Ascending aorta (tissue), 2 donors: ENCODE results near the gene AGK. TPM values are rescaled to one million over a fixed set of nuclear protein-coding genes. Genes with fewer than 3 reads are reported as not detected.

ENCODE experiments used
- DNase-seq, 2 donors: peaks; one replicate each; pipeline ENCODE4 v3.0.0-alpha.2; 2019; ENCODE audit warnings: low spot score in 2 of 2
- H3K27ac ChIP-seq, 2 donors: fragments of 200-600 bp; sonication (generic); one replicate each; pipeline ENCODE4 v1.5.1; 2016 to 2017; ENCODE audit warnings: mild to moderate bottlenecking in 1 of 2
- H3K27me3 ChIP-seq: fragments of 200-600 bp; sonication (generic); one replicate; pipeline ENCODE4 v1.5.1; 2017
- H3K36me3 ChIP-seq, 2 donors: fragments of 200-600 bp; sonication (generic); one replicate each; pipeline ENCODE4 v1.5.1; 2016
- H3K4me1 ChIP-seq, 2 donors: fragments of 200-600 bp; sonication (generic); one replicate each; pipeline ENCODE4 v1.5.1; 2016 to 2017; ENCODE audit warnings: mild to moderate bottlenecking in 1 of 2
- H3K4me3 ChIP-seq, 2 donors: fragments of 200-600 bp; sonication (generic); one replicate each; pipeline ENCODE4 v1.5.1; 2016 to 2017; ENCODE audit warnings: mild to moderate bottlenecking in 1 of 2
- H3K9me3 ChIP-seq, 2 donors: fragments of 200-600 bp; sonication (generic); one replicate each; pipeline ENCODE4 v1.5.1; 2016
- intact Hi-C: fragments of 100-400 bp; cut with DNase I; formaldehyde crosslinking; loops from one replicate; pipeline ENCODE4 v1.15.1; 2023
- total RNA-seq: library from RNA; depleted of rRNA; stranded (reverse); fragments of >200 nt; gene quantifications from one replicate; pipeline ENCODE4 v1.1.0, GENCODE V29; 2016
- TF ChIP-seq, protein P1 (sequence below), 3 experiments: fragments of 200-600 bp in 2 of 3; fragments of 450-650 bp in 1 of 3; sonication (generic) in 2 of 3; IDR thresholded peaks; one replicate each; pipeline ENCODE4 v1.5.1; 2016 to 2019; ENCODE audit warnings: antibody characterized with exemption in 3 of 3, mild to moderate bottlenecking in 1 of 3, moderate library complexity in 1 of 3

The AGK gene
- total RNA-seq, 1 donor from 2014 or later = 16.1 TPM

- peaks cover 27 to 30% of the 10 kb centered on the region in 2 donors for H3K36me3 ChIP-seq
- DNase-seq = no peak
- TF ChIP-seq, protein P1, sequence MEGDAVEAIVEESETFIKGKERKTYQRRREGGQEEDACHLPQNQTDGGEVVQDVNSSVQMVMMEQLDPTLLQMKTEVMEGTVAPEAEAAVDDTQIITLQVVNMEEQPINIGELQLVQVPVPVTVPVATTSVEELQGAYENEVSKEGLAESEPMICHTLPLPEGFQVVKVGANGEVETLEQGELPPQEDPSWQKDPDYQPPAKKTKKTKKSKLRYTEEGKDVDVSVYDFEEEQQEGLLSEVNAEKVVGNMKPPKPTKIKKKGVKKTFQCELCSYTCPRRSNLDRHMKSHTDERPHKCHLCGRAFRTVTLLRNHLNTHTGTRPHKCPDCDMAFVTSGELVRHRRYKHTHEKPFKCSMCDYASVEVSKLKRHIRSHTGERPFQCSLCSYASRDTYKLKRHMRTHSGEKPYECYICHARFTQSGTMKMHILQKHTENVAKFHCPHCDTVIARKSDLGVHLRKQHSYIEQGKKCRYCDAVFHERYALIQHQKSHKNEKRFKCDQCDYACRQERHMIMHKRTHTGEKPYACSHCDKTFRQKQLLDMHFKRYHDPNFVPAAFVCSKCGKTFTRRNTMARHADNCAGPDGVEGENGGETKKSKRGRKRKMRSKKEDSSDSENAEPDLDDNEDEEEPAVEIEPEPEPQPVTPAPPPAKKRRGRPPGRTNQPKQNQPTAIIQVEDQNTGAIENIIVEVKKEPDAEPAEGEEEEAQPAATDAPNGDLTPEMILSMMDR (IDR thresholded peaks at IDR 0.05) = no peak
- H3K4me3 ChIP-seq = no peak overlapping the region
- no peak overlapping the region for H3K27ac ChIP-seq
- H3K27me3 ChIP-seq = no peaks in the 10 kb centered on the region
- intact Hi-C loops = no loop called here
- H3K9me3 ChIP-seq = no peaks in the 10 kb centered on the region
- H3K4me1 ChIP-seq = no peaks in the 10 kb centered on the region
Observed at GRCh38 chr7:141619745-141620144, 68.5 kb downstream of the AGK start.

GRCh38 chr7:141624763-141625162 lies 73.6 kb downstream of the AGK start:
- Histone ChIP-seq H3K4me1 (no peaks in the 10 kb centered on the region), H3K4me3 (no peak overlapping the region), H3K36me3 (peaks cover 27 to 31% of the 10 kb centered on the region in 2 donors), H3K27ac (no peak overlapping the region), H3K9me3 (no peaks in the 10 kb centered on the region), H3K27me3 (no peaks in the 10 kb centered on the region)
- intact Hi-C loops = no loop called here
- DNase-seq = no peak
- TF ChIP-seq, protein P1 (IDR thresholded peaks at IDR 0.05) = no peak

GRCh38 chr7:141630621-141631020 lies 79.4 kb downstream of the AGK start:
- H3K4me3 ChIP-seq = no peak overlapping the region
- no peaks in the 10 kb centered on the region for H3K9me3 ChIP-seq
- DNase-seq = no peak
- no peaks in the 10 kb centered on the region for H3K4me1 ChIP-seq
- H3K36me3 ChIP-seq = peaks cover 0 to 6% of the 10 kb centered on the region in 2 donors
- intact Hi-C loops = no loop called here
- H3K27ac ChIP-seq = no peak overlapping the region
- H3K27me3 ChIP-seq = no peaks in the 10 kb centered on the region
- TF ChIP-seq, protein P1 (IDR thresholded peaks at IDR 0.05) = no peak

GRCh38 chr7:141631525-141631924 lies 80.3 kb downstream of the AGK start:
- Histone ChIP-seq H3K4me1 (no peaks in the 10 kb centered on the region), H3K36me3 (peaks cover 3 to 6% of the 10 kb centered on the region in 2 donors), H3K9me3 (no peaks in the 10 kb centered on the region), H3K4me3 (no peak overlapping the region), H3K27me3 (no peaks in the 10 kb centered on the region), H3K27ac (no peak overlapping the region)
- DNase-seq = no peak
- intact Hi-C loops = no loop called here
- TF ChIP-seq, protein P1 (IDR thresholded peaks at IDR 0.05) = no peak

GRCh38 chr7:141634065-141634464 lies 82.9 kb downstream of the AGK start:
- no peak overlapping the region for H3K4me3 ChIP-seq
- no peaks in the 10 kb centered on the region for H3K4me1 ChIP-seq
- intact Hi-C loops = no loop called here
- no peaks in the 10 kb centered on the region for H3K27me3 ChIP-seq
- H3K27ac ChIP-seq = no peak overlapping the region
- H3K9me3 ChIP-seq = no peaks in the 10 kb centered on the region
- TF ChIP-seq, protein P1 (IDR thresholded peaks at IDR 0.05) = no peak
- H3K36me3 ChIP-seq = peaks cover 3 to 6% of the 10 kb centered on the region in 2 donors
- DNase-seq = no peak

DNA sequence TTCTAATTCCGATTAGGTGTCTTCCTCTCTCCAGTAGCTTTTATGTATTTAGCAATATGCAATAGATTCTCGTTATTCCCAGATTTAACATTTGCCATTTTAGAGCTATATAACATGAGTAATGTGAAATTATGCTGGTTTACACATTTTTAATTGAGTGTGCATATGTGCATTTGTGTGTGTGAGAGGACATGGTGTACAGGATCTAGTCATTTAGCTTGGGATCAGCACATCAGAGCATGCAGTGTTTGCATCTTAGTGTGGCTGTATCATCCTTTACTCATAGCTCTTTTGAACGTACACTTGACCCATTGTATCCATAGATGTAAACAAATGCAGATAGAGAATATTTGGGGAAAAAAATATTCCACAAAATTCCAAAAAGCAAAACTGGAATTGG lies 84.8 kb downstream of the AGK start:
- Histone ChIP-seq H3K27me3 (no peaks in the 10 kb centered on the region), H3K36me3 (peaks cover 3 to 6% of the 10 kb centered on the region in 2 donors), H3K27ac (no peak overlapping the region), H3K4me1 (no peaks in the 10 kb centered on the region), H3K9me3 (no peaks in the 10 kb centered on the region), H3K4me3 (no peak overlapping the region)
- intact Hi-C loops = no loop called here
- TF ChIP-seq, protein P1 (IDR thresholded peaks at IDR 0.05) = no peak
- no peak for DNase-seq
